A549 (cell line): ENCODE measurements around the gene STIMATE.

ENCODE experiments used
- CTCF ChIP-seq: fragments of >200 bp; sonication (Bioruptor Twin); formaldehyde crosslinking; IDR thresholded peaks from 3 replicates; pipeline ENCODE4 v1.5.1; 2016
- POLR2A ChIP-seq: IDR thresholded peaks from 2 replicates; pipeline ENCODE4 v1.6.1; 2012; ENCODE audit warnings: mild to moderate bottlenecking, low read length
- REST ChIP-seq: fragments of 200-600 bp; sonication (generic); IDR thresholded peaks from 2 replicates; pipeline ENCODE4 v1.6.1; 2016; ENCODE audit warnings: antibody characterized with exemption, mild to moderate bottlenecking, moderate library complexity

- TF ChIP-seq REST, result no peak
- no peak for TF ChIP-seq POLR2A
- TF ChIP-seq CTCF, result no peak
Observed at GRCh38 chr3:52859686-52860423, 37.5 kb downstream of the STIMATE start.
